Measurements from ENCODE around the gene PWWP2B.

PWWP2B gene

DNA sequence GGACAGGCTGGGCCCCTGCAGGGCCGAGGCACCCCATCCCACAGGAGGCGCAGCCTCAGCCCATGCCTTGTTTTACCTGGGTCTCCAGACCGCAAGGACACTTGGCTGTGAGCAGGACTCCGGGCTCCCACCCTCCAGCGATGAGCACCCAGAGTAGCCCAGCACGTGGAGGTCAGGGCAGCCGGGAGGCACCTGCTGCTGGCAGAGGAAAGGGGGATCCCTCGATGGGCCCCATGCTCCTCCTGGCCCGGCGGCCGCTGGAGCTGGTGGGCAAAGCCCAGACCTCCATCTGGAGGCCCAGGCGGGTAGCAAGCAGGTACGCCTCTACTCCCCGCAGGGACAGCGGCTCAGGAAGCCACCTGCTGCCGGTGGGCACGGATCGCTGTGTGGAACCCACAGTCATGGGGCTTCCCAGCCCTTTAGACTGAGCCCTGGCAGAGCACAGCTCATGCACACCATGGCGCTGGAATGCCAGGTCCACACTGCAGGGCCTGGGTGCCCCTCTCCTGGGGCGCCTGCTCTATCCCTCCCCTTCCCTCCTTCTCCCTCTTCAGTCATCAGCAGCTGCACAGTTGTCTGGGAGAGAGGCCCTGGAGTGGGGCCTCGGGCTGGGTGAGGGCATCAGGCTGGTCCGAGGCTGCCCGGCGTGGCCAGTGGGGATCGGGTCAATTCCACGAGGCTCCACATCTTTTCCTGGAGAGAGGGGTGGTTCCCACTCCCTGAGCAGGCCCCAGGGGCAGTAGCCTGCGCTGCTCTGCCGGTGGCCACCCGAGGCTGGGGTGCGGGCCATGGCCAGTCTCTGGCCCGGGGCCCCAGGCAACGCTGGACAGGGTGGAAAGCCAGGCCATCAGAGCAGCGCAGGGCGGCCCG, 65.7 kb downstream of the PWWP2B start:
- DNase-seq (ENCODE audit: low read depth, low spot score) = no peak
- no CpG with 5 or more reads among the region's 35 CpGs for WGBS (ENCODE audit: insufficient coverage, insufficient read length)
- H3K4me1 ChIP-seq (ENCODE audit: control insufficient read depth, insufficient read depth, low read length) = no peaks in the 10 kb centered on the region
- no peak overlapping the region for H3K27ac ChIP-seq (ENCODE audit: low read length)
- H3K36me3 ChIP-seq (ENCODE audit: control insufficient read depth, insufficient read depth, low read length) = no peaks in the 10 kb centered on the region
- H3K9me3 ChIP-seq (ENCODE audit: control insufficient read depth, insufficient read depth, low read length) = no peaks in the 10 kb centered on the region
- no peaks in the 10 kb centered on the region for H3K27me3 ChIP-seq (ENCODE audit: control insufficient read depth, insufficient read depth, low read length)
- no peak overlapping the region for H3K4me3 ChIP-seq (ENCODE audit: low read length)

DNA sequence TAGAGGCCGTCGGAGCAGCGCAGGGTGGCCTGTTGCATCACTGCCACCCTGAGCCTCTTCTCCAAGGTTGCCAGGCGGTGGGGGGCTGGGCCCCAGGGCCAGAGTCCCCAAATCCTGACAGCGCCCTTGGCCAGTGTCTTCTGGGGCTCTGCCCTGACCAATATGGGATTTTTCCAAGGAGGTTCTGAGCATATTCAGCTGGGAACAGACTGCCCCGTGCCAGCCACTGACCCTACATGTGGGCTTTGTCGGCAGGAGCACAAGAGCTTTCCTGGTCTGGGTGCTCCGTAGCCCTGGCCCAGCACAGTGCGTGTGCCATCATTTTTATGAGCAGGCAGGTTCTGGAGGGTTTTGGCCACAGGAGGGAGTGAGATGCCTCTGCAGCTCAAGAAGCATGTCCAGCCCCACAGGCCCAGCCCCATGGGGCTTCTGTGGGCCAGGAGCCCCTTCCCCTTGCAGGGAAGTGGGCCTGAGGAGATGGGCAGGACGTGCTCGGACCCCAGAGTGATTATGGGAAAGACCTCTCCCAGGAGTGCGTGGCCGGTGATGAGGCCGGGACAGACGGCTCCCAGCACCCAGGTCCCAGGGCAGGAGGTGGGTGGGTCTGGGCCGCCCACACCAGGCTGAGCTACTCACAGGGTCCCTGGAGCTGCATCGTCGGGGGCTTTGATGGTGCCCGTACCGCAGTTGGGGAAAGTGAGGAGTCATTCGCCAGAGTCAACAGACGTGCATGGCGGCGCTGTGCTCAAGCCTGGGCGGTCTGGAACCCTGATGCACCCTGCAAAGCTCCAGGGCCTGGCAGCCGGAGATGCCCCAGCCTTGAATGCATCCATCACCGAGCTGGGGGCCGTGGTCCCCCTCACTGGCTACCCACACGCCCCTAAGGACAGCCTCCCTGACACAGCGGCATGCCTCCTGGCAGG, 66.6 kb downstream of the PWWP2B start:
- no CpG with 5 or more reads among the region's 30 CpGs for WGBS (ENCODE audit: insufficient coverage, insufficient read length)
- H3K9me3 ChIP-seq (ENCODE audit: control insufficient read depth, insufficient read depth, low read length) = no peaks in the 10 kb centered on the region
- H3K4me1 ChIP-seq (ENCODE audit: control insufficient read depth, insufficient read depth, low read length) = peaks cover 2% of the 10 kb centered on the region; the same call in 1 of the 2 replicates
- no peak overlapping the region for H3K27ac ChIP-seq (ENCODE audit: low read length)
- H3K27me3 ChIP-seq (ENCODE audit: control insufficient read depth, insufficient read depth, low read length) = no peaks in the 10 kb centered on the region
- DNase-seq (ENCODE audit: low read depth, low spot score) = no peak
- H3K4me3 ChIP-seq (ENCODE audit: low read length) = no peak overlapping the region
- H3K36me3 ChIP-seq (ENCODE audit: control insufficient read depth, insufficient read depth, low read length) = no peaks in the 10 kb centered on the region

DNA sequence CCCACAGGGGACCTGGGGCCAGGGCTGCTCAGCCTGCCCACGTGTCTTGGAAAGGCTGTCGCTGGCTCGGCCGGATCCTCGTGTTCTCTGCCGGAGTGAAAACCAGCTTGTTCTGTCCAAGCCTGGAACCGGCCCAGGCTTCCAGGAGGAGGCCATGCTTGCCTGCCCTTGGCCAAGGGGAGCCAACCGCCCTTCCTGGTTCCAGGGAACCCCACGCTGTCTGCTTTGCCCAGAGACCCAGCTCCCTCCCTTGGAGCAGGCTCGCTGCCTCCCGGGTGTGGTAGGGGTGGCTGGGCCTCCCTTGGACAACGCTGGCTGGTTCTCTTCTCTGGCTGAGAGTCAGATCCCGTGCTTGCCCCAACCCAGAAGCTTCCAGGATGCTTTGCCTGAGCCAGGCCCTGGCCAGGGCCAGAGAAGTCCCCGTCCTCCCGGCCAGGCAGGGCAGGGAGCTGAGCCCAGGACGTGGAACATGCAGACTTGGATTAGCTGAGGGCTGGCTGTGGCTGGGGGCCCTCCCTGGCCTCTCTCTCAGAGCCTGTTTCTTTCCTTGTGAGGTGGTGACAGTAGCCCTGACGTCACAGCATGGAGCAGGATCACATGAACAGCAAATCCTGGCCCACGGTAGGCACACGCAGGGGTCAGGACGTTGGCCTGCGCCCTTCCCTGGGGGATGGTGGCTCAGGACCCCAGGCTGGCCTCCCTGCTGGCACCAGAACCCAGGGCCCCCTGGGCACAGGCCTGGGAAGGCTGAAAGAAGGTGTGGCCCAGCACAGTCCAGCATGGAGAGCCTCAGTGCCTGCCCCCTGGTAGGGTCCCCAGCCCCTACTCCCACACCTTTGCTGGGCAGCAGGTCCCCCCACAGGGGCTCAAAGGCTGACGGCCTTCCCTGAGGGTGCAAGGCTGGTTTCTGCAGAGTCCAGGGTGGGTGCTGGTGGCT, 67.5 kb downstream of the PWWP2B start:
- DNase-seq (ENCODE audit: low read depth, low spot score) = no peak
- WGBS (ENCODE audit: insufficient coverage, insufficient read length) = no CpG with 5 or more reads among the region's 22 CpGs
- Histone ChIP-seq H3K4me3 (ENCODE audit: low read length) (no peak overlapping the region), H3K27ac (ENCODE audit: low read length) (no peak overlapping the region), H3K4me1 (ENCODE audit: control insufficient read depth, insufficient read depth, low read length) (peaks cover 4% of the 10 kb centered on the region), H3K27me3 (ENCODE audit: control insufficient read depth, insufficient read depth, low read length) (no peaks in the 10 kb centered on the region), H3K36me3 (ENCODE audit: control insufficient read depth, insufficient read depth, low read length) (no peaks in the 10 kb centered on the region), H3K9me3 (ENCODE audit: control insufficient read depth, insufficient read depth, low read length) (no peaks in the 10 kb centered on the region)

DNA sequence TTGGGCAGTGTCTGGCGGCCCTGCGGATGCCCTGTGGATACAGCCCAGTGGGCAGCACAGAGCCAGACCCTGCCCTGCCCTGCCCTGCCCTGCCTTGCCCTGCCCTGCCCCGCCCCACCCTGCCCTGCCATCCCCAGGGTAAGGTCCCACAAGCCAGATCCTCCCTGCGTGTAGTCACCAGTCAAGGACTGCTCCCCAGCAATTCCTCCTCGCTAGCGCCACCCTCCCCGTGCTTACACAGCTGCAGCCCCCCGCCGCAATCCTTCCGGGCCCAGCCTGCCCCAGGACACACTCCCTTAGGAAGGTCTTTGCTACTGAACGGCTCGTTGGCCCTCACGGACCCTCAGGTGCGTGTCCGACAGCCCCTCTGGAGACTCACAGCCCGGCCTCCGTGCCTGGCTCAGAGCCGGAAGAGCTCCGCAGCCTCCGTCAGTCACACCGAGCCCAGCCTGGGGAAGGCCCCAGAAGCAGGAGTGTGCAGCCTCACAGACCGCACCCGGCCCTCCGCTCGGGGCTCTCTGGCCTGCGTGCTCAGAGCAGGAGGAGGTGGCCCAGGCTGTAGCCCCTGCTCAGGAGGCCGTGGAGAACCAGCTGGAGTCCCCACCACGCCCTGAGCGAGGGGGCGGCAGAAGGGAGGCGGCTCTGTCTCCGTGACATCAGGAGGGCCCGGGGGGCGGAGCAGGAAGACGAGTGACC, 68.3 kb downstream of the PWWP2B start:
- H3K27me3 ChIP-seq (ENCODE audit: control insufficient read depth, insufficient read depth, low read length) = no peaks in the 10 kb centered on the region
- H3K4me1 ChIP-seq (ENCODE audit: control insufficient read depth, insufficient read depth, low read length) = peaks cover 4% of the 10 kb centered on the region
- no peaks in the 10 kb centered on the region for H3K9me3 ChIP-seq (ENCODE audit: control insufficient read depth, insufficient read depth, low read length)
- H3K27ac ChIP-seq (ENCODE audit: low read length) = no peak overlapping the region
- H3K36me3 ChIP-seq (ENCODE audit: control insufficient read depth, insufficient read depth, low read length) = no peaks in the 10 kb centered on the region
- H3K4me3 ChIP-seq (ENCODE audit: low read length) = no peak overlapping the region
- WGBS (ENCODE audit: insufficient coverage, insufficient read length) = no CpG with 5 or more reads among the region's 35 CpGs
- DNase-seq (ENCODE audit: low read depth, low spot score) = no peak

DNA sequence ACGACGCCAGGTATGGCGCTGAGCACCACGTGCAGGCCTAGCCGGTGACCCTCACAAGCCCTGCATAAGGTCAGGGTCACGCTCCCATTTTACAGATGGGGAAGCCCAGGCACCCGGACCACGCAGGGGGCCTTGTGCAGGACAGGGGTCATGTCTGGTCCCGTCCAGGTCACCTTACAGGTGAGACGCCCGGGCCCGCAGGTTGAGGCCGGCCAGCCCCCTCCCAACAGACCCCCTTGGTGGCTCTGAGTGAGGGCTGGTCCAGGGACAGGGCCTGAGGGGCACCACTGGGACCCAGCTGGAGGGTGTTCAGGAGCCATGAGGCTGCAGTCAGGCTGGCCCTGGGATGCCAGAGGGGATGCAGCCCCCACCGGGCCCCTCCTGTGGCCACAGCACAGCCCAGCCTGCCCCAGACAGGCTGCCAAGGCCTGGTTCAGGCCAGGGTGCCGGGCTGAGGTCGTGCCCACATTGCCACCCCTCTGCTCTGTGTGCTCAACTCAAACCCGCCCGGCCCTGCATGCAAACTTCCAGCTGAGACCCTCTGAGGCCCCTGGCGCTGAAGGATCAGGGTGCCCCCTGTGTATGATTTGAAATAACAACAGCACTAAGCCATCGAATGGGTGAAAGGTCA, 69.0 kb downstream of the PWWP2B start:
- Histone ChIP-seq H3K36me3 (ENCODE audit: control insufficient read depth, insufficient read depth, low read length) (no peaks in the 10 kb centered on the region), H3K4me1 (ENCODE audit: control insufficient read depth, insufficient read depth, low read length) (peaks cover 4% of the 10 kb centered on the region), H3K27me3 (ENCODE audit: control insufficient read depth, insufficient read depth, low read length) (no peaks in the 10 kb centered on the region), H3K27ac (ENCODE audit: low read length) (no peak overlapping the region), H3K9me3 (ENCODE audit: control insufficient read depth, insufficient read depth, low read length) (no peaks in the 10 kb centered on the region), H3K4me3 (ENCODE audit: low read length) (no peak overlapping the region)
- no CpG with 5 or more reads among the region's 20 CpGs for WGBS (ENCODE audit: insufficient coverage, insufficient read length)
- no peak for DNase-seq (ENCODE audit: low read depth, low spot score)

DNA sequence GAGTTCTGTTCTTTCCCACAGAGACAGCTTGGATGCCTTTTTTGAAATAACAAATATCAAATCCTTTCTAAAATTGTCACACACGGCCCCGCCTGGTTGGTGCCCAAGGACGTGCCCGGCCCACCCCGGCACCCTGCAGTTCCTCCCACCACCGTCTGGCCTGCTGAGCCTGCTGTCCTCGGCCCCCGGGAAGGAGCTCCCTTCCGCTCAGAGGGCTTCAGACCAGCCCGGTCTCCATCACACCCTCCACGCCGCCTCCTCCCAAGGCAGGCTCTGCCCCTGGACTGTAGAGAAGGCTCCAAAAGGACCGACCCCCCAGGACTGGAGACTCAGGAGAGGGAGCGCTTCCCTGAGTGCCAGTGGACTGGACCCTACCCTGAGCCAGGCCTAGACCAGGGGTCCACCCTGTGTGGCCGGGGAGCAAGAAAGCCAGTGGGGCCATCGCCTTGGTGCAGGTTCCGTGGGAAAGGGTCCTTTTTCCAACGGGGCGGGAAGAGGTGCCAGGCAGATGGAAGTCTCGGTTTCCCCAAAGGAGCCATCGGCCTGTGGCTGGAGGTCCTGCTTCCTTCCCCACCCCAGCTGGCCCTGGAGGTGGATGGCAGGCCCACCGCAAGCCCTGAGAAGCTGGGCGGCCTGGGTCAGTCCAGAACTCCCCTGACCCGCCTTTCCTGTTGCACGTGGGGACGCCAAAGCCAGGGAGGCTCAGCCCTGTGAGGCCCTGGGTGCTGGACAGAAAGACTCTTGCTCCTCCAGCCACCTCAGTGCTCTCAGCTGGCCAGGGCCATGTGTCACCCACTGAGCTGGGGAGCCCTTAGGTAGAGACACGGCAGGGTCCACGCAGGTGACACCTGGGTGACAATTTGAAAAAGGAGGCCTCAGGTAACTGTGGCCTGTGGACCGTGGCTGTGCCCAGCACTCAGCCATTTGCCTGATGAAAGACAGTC, 69.8 kb downstream of the PWWP2B start:
- Histone ChIP-seq H3K9me3 (ENCODE audit: control insufficient read depth, insufficient read depth, low read length) (no peaks in the 10 kb centered on the region), H3K4me3 (ENCODE audit: low read length) (no peak overlapping the region), H3K27me3 (ENCODE audit: control insufficient read depth, insufficient read depth, low read length) (no peaks in the 10 kb centered on the region), H3K36me3 (ENCODE audit: control insufficient read depth, insufficient read depth, low read length) (no peaks in the 10 kb centered on the region), H3K27ac (ENCODE audit: low read length) (no peak overlapping the region), H3K4me1 (ENCODE audit: control insufficient read depth, insufficient read depth, low read length) (peaks cover 4% of the 10 kb centered on the region)
- no peak for DNase-seq (ENCODE audit: low read depth, low spot score)
- WGBS (ENCODE audit: insufficient coverage, insufficient read length) = no CpG with 5 or more reads among the region's 29 CpGs
